GM11168 (cell line): ENCODE results near the gene GPR107.

ENCODE experiments used
- in situ Hi-C: fragments of 300-500 bp; cut with MboI; formaldehyde crosslinking; loops from one replicate; pipeline ENCODE4 v1.12.0; 2022; ENCODE audit warnings: low sequenced_read_pairs; ENCODE audit not compliant: unreplicated experiment

The GPR107 gene

DNA sequence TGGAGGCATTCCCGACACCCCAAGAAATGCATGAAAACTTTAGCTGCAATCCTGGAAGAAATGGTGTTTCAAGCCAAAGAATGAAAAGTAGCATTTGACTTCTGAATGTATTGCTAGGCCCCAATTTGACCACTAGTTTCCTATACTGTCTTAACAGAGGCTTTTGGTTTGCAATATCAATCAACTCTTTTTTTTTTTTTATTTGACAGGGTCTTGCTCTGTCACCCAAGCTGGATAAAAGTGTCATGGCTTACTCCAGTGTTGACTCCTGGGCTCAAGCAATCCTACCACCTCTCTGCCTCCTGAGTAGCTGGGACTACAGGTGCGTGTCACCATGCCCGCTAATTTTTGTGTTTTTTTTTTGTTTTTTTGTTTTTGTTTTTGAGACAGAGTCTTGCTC, 3.2 kb upstream of the GPR107 start:
- in situ Hi-C loops = no loop called here

DNA sequence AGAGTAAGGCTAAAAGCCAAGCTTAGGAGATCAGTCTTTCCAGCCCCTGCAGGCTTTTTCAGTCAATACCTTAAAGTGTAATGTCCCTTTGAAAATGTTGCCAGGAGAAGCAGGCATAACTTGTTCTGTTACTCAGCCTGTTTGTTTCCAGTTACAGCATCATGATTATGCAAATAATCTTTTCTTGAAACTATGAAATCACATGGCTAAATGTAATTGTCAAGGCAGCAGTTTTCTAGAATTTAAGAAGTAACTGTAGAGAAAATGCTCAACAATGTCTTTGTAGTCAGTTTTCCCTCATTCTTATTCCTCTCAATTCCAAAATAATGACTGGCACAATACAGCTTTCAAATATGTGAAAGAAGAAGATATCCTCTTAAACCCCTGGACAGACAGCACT, 1.9 kb upstream of the GPR107 start:
- in situ Hi-C loops = no loop called here

DNA sequence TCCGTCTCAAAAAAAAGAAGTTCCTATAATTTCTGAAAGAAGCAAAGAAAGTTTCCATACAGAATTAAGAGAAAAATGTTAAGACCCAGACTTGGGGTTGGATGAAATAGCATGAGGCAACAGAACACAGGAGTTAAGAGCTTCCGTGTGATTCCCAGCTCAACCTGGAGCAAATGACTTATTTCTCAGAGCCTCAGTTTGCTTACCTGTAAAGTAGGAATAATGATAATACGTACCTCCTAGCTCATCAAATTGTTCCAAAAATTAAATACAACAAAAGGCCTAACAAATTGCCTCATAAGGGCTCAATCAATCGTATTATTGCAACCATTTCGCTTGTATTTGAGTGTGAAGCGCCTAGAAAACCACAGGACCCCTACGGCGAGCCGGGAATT, 600 bp upstream of the GPR107 start:
- in situ Hi-C loops = no loop called here

DNA sequence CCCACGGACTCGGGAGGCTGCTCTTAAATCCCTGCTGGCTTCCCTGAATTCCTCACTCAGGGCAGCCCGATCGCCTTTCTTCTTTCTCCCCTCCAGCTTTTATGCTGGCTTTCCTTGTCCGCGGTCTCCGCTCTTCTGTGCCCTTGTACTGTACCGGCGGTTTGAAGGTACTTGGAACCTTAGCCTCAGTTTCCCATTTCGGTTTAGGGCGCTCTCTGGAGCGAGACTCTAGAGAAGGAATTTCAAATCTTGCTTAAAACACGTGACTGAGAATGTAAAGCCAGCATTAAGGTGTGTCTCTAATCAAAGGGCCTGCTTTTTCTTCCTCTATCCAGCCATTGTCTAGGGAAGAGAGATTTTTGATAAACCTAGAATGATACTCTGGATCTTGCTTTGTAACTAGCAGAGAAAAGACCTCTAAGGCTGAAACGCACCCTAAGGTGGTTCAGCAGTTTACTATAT, 650 bp downstream of the GPR107 start:
- in situ Hi-C loops = no loop called here

DNA sequence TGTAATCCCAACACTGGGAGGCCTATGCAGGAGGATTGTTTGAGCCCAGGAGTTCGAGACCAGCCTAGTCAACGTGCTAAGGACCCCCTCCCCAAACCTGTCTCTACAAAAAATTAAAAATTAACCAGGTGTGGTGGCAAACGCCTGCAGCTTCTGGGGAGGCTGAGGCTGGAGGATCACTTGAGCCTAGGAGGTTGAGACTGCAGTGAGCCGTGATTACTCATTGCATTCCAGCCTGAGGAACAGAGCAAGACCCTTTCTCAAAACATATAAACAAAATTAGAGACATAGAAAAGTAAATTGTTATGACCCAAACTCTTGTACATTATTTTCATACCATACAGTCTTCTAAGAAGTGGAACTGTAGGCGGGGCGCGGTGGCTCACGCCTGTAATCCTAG, 1.1 kb downstream of the GPR107 start:
- in situ Hi-C loops = no loop called here

DNA sequence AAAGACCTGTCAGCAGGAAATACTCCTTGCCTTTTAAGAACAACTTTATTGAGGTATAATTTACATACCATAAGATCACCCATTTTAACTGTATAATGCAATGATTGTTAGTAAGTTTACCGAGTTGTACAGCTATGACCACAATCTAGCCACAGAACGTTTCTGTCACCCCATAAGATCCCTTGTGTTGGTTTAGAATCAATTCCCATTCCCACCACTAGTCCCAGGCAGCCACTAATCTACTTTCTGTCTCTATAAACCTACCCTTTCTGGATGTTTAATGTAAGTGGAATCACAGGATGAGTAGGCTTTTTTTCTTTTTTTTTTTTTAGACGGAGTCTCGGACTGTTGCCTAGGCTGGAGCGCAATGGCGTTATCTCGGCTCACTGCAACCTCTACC, 4.4 kb downstream of the GPR107 start:
- in situ Hi-C loops = no loop called here

DNA sequence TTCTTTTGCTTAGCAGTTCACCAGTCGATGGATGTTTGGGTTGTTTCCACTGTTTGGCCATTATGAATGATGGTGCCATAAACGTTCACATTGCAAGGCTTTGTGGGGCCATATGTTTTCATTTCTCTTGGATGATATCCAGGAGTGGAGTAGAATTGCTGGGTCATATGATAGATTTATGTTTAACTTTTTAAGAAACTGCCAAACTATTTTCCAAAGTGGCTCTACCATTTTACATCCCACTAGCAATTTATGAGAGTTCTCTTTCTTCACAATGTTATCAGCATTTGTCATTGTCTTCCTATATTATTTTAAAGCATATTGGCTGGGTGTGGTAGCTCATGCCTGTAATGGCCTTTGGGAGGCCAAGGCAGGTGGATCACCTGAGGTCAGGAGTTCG, 5.2 kb downstream of the GPR107 start:
- in situ Hi-C loops = no loop called here

DNA sequence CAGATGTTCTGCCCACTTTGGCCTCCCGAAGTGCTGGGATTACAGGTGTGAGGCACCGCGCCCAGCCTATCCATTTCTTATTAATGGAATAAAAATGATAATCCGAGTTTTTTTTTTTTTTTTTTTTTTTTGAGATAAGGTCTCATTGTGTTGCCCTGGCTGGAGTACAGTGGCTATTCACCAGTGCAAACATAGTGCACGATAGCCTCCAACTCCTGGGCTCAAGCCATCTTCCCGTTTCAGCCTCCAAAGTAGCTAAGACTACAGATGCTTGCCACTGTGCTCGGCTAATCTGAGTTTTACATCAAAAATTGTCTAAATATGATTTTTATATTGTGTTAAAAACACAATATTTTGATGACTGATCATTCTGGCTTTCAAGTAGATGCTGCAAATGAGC, 6.6 kb downstream of the GPR107 start:
- in situ Hi-C loops = no loop called here

DNA sequence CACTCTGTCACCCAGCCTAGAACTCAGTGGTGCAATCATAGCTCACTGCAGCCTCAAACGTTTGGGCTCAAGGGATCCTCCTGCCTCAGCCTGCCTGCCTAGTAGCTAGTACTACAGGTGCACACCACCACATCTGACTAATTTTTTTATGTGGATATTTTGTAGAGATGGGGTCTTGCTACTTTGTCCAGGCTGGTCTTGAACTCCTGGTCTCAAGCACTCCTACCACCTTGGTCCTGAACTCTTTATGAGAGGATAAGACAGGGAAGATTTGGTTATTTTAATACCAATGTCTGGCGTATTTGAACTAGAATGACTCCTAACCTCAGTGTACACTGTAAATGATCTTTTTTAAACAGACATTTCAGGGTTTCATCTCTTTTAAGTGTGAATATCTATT, 9.0 kb downstream of the GPR107 start:
- in situ Hi-C loops = no loop called here

DNA sequence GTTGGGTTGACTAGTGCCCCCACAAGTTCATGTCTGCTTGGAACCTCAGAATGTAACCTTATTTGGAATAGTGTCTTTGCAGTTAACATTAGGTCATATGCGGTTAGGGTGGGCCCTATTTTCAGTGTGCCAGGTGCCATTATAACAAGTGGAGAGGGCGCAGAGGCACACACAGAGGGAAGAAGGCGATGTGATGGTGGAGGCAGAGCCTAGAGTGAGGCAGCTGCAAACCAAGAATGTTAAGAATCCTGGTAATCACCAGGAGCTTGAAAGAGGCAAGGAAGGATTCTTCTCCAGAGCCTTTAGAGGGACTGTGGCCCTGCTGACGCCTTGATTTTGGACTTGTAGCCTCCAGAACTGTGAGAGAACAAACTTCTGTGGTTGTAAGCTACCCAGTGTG, 10.9 kb downstream of the GPR107 start:
- in situ Hi-C loops = no loop called here

DNA sequence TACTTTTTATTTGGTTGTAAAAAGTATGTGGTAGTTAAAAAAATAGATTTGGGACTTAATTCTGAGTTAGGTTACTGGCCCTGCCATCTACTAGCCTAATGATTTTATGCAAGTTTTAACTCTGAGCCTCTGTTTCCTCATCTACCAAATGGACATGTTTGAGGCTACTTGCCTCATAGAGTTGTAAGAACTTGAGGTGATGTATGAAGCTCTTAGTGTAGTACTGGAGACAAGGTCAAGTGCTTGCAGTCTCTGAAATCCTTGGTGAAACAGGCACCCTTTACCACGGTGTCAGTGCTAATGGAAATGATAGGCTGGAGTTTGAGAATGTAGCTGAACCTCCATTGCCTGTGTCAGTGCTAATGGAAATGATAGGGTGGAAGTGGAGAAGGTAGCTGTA, 15.3 kb downstream of the GPR107 start:
- in situ Hi-C loops = no loop called here

DNA sequence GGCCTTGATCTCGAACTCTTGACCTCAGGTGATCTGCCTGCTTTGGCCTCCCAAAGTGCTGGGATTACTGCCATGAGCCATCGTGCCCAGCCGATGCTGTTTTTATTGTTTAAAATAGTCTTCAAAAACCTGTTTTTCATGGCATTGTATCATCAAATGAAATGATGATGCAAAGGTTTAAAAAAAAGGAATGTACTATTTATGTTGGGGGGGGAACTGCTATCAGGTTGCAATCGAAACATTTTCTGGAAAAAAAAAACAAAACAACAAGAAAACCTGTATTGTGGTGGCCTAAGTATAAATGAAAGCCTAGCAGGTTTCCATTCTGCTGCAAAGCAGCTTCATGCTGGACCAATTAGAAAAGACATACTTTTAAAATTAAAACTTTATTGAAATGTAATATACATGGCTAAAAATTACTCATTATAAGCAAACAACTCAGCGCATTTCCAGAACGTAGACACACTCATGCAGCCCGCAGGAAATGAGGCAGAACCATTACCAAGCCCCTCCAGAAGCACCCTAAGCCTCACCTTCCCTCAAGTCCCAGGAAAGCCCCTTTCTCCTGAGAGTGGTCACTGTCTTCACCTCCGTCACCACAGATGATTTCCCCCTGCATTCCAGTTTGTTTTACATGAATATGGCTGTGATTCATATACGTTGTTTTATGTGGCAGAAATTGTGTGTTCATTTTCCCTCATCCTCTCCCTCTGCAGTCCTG, 19.0 kb downstream of the GPR107 start:
- in situ Hi-C loops = no loop called here

DNA sequence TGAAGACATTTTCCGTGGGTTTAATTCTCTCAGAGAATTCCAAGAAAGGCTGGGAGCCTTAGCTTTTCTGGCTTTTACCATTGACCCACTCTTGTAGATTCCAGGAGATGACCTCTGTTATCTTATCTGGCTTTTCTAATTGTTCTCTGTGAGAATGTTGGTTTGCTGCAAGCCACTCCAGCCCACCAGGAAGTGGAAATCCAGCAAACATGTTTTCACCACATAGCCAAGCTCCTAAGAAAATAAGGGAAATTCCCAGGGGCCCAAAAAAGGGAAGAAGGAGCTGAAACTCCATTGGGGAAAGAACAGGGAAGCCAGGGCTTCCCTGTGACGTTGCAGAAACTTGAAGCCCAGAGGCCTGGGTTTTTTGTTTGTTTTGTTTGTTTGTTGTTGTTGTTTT, 19.7 kb downstream of the GPR107 start:
- in situ Hi-C loops = no loop called here

DNA sequence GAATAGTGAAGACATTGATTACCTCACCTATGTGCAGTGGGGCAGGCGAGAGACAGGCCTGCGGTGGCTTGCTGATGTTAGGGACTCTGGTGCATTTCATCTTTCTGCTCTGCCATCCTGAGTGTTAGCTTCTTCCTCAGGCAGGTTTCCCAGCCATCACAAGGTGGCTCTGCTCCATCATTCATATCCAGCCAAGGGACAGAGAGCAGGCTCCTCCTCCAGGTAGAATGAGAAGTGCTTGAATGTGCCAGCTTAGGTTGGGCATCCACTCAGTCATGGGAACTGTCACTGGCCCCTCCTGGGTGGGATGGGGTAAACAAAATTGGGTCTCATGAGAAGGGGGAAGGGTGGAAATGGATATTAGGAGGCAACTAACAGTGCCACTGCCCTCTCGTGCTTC, 24.8 kb downstream of the GPR107 start:
- in situ Hi-C loops = no loop called here

DNA sequence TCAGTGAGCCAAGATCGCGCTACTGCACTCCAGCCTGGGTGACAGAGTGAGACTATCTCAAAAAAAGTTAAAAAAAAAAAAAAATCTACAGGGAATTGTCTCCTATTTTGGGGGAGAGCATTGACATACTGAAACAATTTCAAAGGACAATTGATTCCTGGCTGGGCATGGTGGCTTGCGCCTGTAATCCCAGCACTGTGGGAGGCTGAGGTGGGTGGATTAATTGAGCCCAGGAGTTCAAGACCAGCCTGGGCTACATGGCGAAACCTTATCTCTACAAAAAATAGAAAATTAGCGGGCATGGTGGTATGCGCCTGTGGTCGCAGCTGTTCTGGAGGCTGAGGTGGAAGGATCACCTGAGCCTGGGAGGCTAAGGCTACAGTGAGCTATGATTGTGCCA, 30.6 kb downstream of the GPR107 start:
- in situ Hi-C loops = no loop called here

DNA sequence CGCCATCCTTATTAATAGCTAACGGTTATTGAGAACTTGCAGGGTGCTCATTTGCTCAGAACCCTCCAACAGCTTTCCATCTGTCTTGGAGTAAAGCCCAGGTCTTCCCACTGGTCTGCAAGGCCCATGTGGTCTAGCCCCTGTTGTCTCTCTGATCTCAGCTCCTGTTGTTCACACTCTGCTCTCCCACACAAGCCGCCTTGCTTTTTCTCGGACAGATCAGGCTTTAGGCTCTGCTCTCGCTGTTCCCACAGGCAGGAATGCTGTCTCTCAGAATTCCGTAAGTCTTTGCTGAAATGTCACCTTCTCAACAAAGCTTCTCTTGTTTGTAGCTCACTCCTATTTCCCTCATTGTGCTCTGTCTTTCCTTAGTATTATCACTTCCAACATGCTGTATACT, 34.3 kb downstream of the GPR107 start:
- in situ Hi-C loops = no loop called here

DNA sequence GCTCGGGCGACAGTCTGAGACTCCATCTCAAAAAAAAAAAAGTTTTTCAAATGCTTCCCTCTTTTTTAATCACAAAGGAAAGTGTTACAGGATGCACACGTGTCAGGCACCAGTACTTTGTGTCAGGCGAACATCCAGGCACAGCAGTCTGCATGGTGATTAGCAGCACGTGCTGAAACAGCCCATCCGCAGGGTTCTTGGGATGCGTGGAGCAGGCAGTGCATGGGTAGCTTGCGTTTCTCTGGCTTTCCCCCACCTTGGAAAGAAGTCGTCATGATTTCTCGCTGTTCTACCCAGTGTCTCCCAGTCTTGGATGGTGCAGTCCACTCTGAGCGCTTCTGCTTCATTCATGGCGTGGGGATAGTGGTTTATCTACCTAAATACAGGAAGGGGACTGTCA, 35.4 kb downstream of the GPR107 start:
- in situ Hi-C loops = no loop called here

DNA sequence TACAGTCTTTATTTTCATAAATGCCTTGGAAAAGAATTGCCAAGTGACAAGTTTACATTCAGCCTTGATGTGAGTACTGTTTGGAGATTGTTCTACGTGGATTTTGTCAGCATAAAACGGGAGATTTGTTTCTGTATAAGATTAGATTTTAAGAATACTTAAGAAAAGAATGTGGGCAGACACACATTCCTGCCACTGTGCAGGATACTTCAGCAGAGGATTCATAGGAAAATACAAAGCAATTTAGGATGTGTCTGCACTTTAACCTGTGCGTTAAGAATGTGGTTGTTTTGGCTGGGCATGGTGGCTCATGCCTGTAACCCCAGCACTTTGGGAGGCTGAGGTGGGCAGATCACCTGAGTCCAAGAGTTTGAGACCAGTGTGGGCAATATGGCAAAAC, 37.2 kb downstream of the GPR107 start:
- in situ Hi-C loops = no loop called here

DNA sequence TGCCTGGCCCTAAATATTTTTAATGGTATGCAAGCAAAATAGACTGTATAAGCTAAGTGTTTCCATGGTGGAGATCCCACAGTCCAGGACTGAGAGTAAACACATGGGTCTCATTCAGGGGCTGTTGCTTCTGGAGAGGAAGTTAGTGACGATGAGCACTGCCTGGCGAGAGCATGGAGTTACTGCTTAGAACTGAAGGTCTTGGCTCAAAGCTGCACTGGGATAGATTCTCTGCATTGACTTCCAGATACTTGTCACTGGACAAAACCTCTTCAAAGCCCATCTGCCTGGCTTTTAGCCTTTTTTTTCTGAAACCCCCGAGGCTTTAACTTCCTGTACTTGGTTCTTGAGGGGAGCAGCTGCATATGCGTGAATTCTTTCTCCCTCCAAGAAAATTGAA, 39.2 kb downstream of the GPR107 start:
- in situ Hi-C loops = no loop called here

DNA sequence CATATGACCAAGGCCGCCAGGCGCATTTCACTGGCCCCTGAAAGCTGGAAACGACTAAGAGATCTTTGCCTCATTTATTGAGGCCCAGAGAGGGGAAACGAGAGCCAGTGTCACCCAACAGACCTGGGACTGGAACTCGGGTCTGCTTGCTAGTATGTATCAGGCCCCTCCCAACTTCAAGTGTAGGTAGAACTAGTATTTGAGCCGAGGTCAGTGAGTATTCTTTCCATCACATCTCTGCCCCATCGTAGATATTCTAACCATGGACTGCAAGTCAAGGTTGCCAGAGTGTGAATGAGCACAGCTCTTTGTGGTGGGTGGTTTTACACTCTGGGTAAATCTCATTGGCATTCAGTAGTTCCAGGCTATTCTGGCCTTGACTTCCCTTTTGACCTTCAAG, 42.2 kb downstream of the GPR107 start:
- in situ Hi-C loops = no loop called here

DNA sequence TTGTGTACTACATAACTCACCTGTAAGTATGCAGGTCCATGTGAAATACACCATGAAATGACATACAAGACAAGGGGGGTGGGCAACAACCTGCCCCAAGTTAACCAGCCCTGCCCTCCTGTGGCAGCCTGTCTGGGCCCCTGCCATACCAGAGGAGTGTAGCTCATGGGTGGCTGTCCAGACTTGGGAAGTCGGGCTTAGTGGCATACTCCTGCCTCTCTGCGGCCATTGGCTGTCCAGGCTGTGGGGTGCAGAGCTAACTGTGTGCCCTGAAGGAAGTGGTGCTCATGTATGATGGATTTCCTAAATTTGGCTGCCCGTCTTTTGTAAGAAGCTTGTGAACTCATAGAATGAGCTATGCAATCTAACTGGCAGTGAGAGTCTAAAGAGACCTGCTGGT, 47.0 kb downstream of the GPR107 start:
- in situ Hi-C loops = no loop called here

DNA sequence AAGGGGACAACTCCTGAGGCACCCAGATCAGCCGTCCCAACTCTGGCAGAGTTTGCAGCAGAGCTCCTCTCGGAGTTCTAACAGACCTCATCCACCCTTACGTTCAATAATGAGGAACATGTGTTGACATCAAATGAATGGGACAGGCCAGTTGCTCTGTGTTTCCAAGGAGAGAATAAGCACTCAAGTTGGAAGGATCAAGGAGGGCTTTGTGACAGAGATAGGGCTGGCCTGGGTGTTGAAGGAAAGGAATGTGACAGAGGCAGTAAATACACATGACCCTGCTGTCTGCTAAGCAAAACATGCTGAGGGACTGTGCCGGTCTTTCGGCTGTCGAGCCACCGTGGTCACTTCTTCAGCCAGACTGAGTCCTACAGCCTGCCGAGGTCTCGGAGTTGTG, 48.2 kb downstream of the GPR107 start:
- in situ Hi-C loops = no loop called here
